ENCODE data around the gene TPBG.

The TPBG gene

DNA sequence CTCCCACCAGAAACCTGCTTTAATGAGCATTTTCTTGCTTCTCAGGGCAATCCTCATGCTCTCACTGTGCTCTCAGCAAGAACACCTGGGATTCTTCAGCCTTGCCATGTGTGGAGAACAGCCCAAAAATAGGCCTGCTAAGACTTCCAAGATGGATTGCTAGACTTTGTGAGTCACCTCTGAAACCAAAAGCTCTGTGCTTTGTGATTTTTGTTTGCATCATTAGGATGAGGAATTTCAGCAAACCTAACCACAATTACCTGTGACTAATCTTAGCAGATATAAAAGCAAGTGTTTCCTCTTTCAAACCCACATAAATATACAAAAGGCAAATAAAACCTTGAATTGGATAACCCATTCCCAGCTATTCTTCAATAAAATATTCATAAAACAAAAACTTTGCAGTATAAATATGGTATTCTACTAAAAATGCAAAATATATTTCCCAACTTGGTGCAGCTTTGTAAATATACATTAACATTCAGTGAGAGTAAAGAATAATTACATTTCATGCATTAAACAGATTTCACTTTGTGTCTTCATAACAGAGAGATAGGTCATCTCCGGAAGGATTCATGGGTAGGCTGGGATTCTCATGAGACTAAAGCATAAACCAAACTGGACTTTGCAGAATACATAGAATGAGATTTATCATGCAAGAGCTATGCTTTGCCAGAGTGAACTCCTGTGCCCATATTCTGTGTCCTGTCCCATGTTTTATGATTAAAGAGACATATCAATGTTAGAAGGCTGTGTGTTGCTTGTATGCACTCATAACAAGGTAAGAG is 33.5 kb downstream of the TPBG start:
- H3K27me3 ChIP-seq (ENCODE audit: control insufficient read depth, insufficient read depth, low read length) = no peaks in the 10 kb centered on the region
- no peak overlapping the region for H3K4me2 ChIP-seq (ENCODE audit: low read length)
- no peak overlapping the region for H2AFZ ChIP-seq
- TF ChIP-seq CTCF (IDR thresholded peaks at IDR 0.05) = no peak
- H3K9me3 ChIP-seq (ENCODE audit: control insufficient read depth, low read length) = no peaks in the 10 kb centered on the region
- no peaks in the 10 kb centered on the region for H3K79me2 ChIP-seq
- no peak overlapping the region for H3K9ac ChIP-seq
- no peak overlapping the region for H3K27ac ChIP-seq
- no peaks in the 10 kb centered on the region for H3K36me3 ChIP-seq (ENCODE audit: control insufficient read depth, insufficient read depth, low read length)
- H3K4me3 ChIP-seq (ENCODE audit: low read depth, low read length) = no peak overlapping the region
- no peaks in the 10 kb centered on the region for H3K4me1 ChIP-seq

GRCh38 chr6:82397962-82398692 is 34.5 kb downstream of the TPBG start:
- Histone ChIP-seq H3K4me1 (no peaks in the 10 kb centered on the region), H3K27me3 (ENCODE audit: control insufficient read depth, insufficient read depth, low read length) (no peaks in the 10 kb centered on the region), H3K36me3 (ENCODE audit: control insufficient read depth, insufficient read depth, low read length) (no peaks in the 10 kb centered on the region), H2AFZ (no peak overlapping the region), H3K9ac (no peak overlapping the region), H3K4me2 (ENCODE audit: low read length) (no peak overlapping the region), H3K79me2 (no peaks in the 10 kb centered on the region), H3K4me3 (ENCODE audit: low read depth, low read length) (no peak overlapping the region), H3K9me3 (ENCODE audit: control insufficient read depth, low read length) (no peaks in the 10 kb centered on the region), H3K27ac (no peak overlapping the region)
- no peak for TF ChIP-seq CTCF (IDR thresholded peaks at IDR 0.05)

DNA sequence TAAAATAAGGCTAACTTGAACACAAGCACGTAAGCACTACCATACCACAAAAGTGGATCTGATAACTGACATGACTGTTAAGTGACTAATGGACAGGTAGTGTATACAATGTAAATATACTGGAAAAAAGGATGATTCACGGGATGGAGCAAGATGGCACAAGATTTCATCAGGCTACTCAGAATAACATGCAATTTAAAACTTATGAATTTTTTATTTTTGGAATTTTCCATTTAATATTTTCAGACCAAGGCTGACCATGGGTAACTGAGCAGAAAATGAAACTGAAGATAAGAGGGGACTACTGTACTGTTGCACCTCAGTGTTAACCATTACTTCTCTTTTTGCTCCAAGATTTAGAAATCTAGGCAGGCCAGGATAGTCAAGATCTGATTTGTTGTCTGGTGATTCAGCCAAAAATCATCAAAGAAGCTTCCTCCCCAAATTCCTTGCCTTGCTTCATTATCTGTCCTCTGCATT is 45.4 kb downstream of the TPBG start:
- Histone ChIP-seq H3K4me3 (ENCODE audit: low read depth, low read length) (no peak overlapping the region), H3K79me2 (no peaks in the 10 kb centered on the region), H3K4me1 (no peaks in the 10 kb centered on the region), H3K4me2 (ENCODE audit: low read length) (no peak overlapping the region), H3K9me3 (ENCODE audit: control insufficient read depth, low read length) (no peaks in the 10 kb centered on the region), H3K27me3 (ENCODE audit: control insufficient read depth, insufficient read depth, low read length) (no peaks in the 10 kb centered on the region), H3K9ac (no peak overlapping the region), H3K27ac (no peak overlapping the region), H2AFZ (no peak overlapping the region), H3K36me3 (ENCODE audit: control insufficient read depth, insufficient read depth, low read length) (no peaks in the 10 kb centered on the region)
- TF ChIP-seq CTCF (IDR thresholded peaks at IDR 0.05) = no peak

- Histone ChIP-seq H3K27ac (no peak overlapping the region), H3K36me3 (ENCODE audit: control insufficient read depth, insufficient read depth, low read length) (no peaks in the 10 kb centered on the region), H3K9me3 (ENCODE audit: control insufficient read depth, low read length) (no peaks in the 10 kb centered on the region), H3K27me3 (ENCODE audit: control insufficient read depth, insufficient read depth, low read length) (no peaks in the 10 kb centered on the region), H2AFZ (no peak overlapping the region), H3K79me2 (no peaks in the 10 kb centered on the region), H3K4me3 (ENCODE audit: low read depth, low read length) (no peak overlapping the region), H3K4me2 (ENCODE audit: low read length) (no peak overlapping the region), H3K4me1 (no peaks in the 10 kb centered on the region), H3K9ac (no peak overlapping the region)
- no peak for TF ChIP-seq CTCF (IDR thresholded peaks at IDR 0.05)
Measured at GRCh38 chr6:82410151-82410648, 46.6 kb downstream of the TPBG start.
